GM19324 (cell line): ENCODE results near the gene SLIT1.

Source experiments
- ATAC-seq: cut with Tn5 transposase; IDR thresholded peaks from one replicate; pipeline ENCODE4 v1.9.1; 2021; ENCODE audit warnings: mild to moderate bottlenecking, moderate library complexity; ENCODE audit not compliant: unreplicated experiment, low FRiP score

The SLIT1 gene

DNA sequence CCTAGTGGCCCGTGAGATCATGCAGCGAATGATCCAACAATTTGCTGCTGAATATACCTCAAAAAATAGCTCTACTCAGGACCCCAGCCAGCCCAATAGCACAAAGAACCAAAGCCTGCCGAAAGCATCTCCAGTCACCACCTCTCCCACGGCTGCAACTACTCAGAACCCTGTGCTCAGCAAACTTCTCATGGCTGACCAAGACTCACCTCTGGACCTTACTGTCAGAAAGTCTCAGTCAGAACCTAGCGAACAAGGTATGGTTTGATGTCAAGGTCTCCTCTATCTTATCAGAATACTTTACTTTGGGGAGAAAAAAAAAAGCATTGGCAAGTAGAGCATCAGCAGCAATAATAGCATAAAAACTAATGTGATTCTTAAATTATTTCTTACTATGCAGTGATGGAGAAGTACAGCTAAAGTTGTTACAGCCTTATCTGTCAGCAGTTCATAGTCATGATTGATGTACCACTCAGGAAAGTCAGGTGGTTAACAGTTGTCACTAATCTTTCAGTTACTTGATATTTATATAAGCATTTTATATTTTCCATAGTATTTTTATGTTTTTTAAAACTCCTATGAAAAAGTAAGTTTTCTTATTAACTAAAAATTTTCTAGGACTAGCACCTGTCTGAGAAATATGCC is 236.6 kb downstream of the SLIT1 start:
- no peak for ATAC-seq
